Skeletal muscle tissue (tissue), 4 donors: ENCODE measurements around the gene NHLRC2. TPM values are rescaled to one million over a fixed set of nuclear protein-coding genes. Genes with fewer than 3 reads are reported as not detected.

ENCODE experiments used
- H3K27ac ChIP-seq: one replicate; pipeline ENCODE4 v1.7.0; 2013; ENCODE audit warnings: mild to moderate bottlenecking, low read depth, low read length, inconsistent platforms
- H3K27me3 ChIP-seq, 3 donors: one replicate each; pipeline ENCODE4 v1.7.0; 2013; ENCODE audit warnings: low read length in 3 of 3; ENCODE audit not compliant: control insufficient read depth in 3 of 3, insufficient read depth in 3 of 3
- H3K36me3 ChIP-seq, 3 donors: one replicate each; pipeline ENCODE4 v1.7.0; 2013; ENCODE audit warnings: low read length in 3 of 3; ENCODE audit not compliant: control insufficient read depth in 3 of 3, insufficient read depth in 3 of 3
- H3K4me1 ChIP-seq, 3 donors: one replicate each; pipeline ENCODE4 v1.7.0; 2013; ENCODE audit warnings: low read length in 3 of 3, mild to moderate bottlenecking in 3 of 3; ENCODE audit not compliant: control insufficient read depth in 3 of 3, insufficient read depth in 3 of 3
- H3K4me3 ChIP-seq, 3 donors: one replicate each; pipeline ENCODE4 v1.7.0; 2013; ENCODE audit warnings: low read length in 3 of 3
- H3K9ac ChIP-seq, 3 donors: one replicate each; pipeline ENCODE4 v1.7.0; 2013; ENCODE audit warnings: low read length in 3 of 3, mild to moderate bottlenecking in 3 of 3, moderate library complexity in 2 of 3, low read depth in 1 of 3
- H3K9me3 ChIP-seq, 3 donors: one replicate each; pipeline ENCODE4 v1.7.0; 2013; ENCODE audit warnings: low read length in 3 of 3; ENCODE audit not compliant: control insufficient read depth in 3 of 3
- total RNA-seq: library from RNA; depleted of rRNA; stranded (reverse); fragments of >200 nt; gene quantifications from one replicate; pipeline ENCODE4 v1.2.3, GENCODE V29; 2014
- donor health status: Osteomylitis.

The NHLRC2 gene
- total RNA-seq, 1 donor from 2014 or later, result 15.1 TPM

DNA sequence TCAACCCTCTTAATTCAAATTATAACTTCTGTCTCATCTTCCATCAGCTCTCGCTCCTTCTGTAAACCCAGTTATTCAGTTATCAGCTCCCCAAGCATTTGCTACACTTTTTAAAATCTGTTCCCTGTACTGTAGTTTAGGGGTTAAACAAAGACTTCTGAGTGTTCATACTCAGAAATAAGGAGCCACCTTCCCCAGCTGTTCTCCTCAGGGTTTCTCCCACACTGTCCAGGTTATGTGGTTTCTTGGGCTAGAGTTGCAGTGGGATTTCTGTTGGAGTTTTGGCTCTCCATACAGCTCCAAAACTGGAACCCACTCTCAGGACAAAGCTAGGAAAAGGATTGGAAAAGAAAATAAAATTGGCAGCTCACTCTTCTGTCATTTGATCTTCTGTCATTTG is 20.8 kb downstream of the NHLRC2 start:
- H3K27me3 ChIP-seq, result no peaks in the 10 kb centered on the region
- no peak overlapping the region for H3K9ac ChIP-seq
- peaks cover 0 to 8% (median 5%) of the 10 kb centered on the region in 3 donors for H3K36me3 ChIP-seq
- no peaks in the 10 kb centered on the region for H3K4me1 ChIP-seq
- peaks cover 0 to 6% (median 3%) of the 10 kb centered on the region in 3 donors for H3K9me3 ChIP-seq
- no peak overlapping the region for H3K4me3 ChIP-seq
- H3K27ac ChIP-seq, result no peak overlapping the region

DNA sequence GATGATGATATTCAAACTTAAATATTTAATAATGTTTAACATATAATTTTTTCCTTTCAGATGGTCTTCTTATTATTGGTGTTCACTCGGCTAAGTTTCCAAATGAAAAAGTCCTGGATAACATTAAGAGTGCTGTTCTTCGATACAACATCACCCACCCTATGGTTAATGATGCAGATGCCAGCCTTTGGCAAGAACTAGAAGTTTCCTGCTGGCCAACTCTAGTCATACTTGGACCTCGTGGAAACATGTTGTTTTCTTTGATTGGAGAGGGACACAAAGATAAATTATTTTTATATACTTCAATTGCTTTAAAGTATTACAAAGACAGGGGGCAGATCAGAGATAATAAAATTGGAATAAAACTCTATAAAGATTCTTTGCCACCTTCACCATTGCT is 22.0 kb downstream of the NHLRC2 start:
- Histone ChIP-seq H3K27ac (no peak overlapping the region), H3K27me3 (no peaks in the 10 kb centered on the region), H3K9me3 (peaks cover 0 to 6% (median 3%) of the 10 kb centered on the region in 3 donors), H3K4me1 (no peaks in the 10 kb centered on the region), H3K9ac (no peak overlapping the region), H3K4me3 (no peak overlapping the region), H3K36me3 (peaks cover 0 to 8% (median 5%) of the 10 kb centered on the region in 3 donors)

DNA sequence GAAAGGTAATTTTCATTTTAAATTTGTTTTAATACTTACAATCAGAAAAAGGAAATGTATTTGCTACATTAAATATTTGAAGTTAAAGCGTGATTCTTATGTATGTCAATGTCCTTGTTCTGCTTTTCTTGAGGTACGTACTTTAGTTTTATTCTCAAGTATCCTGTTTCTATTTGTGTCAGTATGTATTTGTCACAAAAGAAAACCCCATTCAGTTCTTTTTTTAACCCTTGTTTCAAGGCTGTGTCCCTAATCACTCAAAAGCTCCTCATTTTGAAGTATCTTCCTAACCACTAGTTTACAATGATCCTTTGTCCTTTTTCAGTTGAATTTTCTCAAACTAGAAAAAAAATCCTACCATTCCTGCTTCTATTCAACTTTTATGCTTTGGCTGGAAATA is 25.2 kb downstream of the NHLRC2 start:
- no peak overlapping the region for H3K27ac ChIP-seq
- no peak overlapping the region for H3K4me3 ChIP-seq
- H3K9ac ChIP-seq, result no peak overlapping the region
- no peaks in the 10 kb centered on the region for H3K27me3 ChIP-seq
- H3K4me1 ChIP-seq, result no peaks in the 10 kb centered on the region
- peaks cover 0 to 13% (median 0%) of the 10 kb centered on the region in 3 donors for H3K36me3 ChIP-seq
- H3K9me3 ChIP-seq, result no peaks in the 10 kb centered on the region

DNA sequence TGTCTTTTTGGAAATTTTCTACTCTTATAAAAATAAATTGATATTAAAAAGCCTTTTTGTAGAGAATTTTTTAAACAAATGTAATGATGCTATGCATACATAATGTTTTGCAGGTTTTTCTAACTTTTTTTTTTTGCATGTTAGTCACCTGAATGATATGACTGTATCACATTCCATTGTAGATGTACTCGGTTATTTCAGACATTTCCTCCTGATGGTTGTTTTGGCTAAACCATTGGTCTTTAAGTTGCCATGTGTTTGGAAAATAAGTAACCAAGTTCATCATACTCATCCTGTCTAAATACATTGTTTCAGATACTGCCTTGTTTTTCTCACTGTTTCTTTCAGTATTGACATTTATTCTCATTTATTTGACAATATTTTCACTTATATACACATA is 25.8 kb downstream of the NHLRC2 start:
- Histone ChIP-seq H3K27ac (no peak overlapping the region), H3K9ac (no peak overlapping the region), H3K27me3 (no peaks in the 10 kb centered on the region), H3K4me1 (no peaks in the 10 kb centered on the region), H3K36me3 (peaks cover 0 to 16% (median 0%) of the 10 kb centered on the region in 3 donors), H3K9me3 (no peaks in the 10 kb centered on the region), H3K4me3 (no peak overlapping the region)

DNA sequence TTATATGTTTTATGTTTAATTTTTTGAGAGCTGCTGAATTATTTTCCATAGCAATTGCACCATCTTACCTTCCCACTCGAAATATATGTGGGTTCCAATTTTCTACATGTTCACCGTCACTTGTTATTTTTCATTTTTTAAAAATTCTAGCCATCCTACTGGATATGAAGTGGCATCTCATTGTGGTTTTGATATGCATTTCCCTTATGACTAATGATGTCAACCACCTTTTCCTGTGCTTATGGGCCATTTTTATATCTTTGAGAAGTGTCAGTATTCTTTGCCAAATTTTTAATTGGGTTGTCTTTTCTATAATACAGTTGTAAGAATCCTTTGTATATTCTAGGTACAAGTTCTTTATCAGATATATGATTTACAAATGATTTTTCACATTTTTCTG is 27.8 kb downstream of the NHLRC2 start:
- H3K27me3 ChIP-seq, result no peaks in the 10 kb centered on the region
- H3K9me3 ChIP-seq, result no peaks in the 10 kb centered on the region
- H3K27ac ChIP-seq, result no peak overlapping the region
- peaks cover 0 to 20% (median 6%) of the 10 kb centered on the region in 3 donors for H3K36me3 ChIP-seq
- H3K9ac ChIP-seq, result no peak overlapping the region
- no peaks in the 10 kb centered on the region for H3K4me1 ChIP-seq
- H3K4me3 ChIP-seq, result no peak overlapping the region

DNA sequence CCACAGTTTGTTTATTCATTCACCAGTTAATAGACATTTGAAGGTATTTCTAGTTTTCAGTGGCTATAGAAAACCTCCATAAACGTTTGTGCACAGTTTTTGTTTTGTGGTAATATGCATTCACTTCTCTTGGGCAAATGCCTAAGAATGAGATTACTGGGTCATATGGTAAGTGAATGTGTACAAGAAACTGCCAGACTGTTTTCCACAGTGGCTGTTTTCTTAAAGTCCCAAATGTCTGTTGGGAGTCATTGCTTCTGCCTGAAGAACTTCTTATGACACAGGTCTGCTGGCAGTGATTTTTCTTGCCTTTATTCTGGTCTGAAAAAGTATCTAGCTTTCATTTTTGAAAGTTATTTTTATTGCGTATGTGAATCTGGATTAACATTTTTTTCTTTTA is 35.5 kb downstream of the NHLRC2 start:
- Histone ChIP-seq H3K4me3 (no peak overlapping the region), H3K9me3 (no peaks in the 10 kb centered on the region), H3K36me3 (peaks cover 0 to 13% (median 6%) of the 10 kb centered on the region in 3 donors), H3K27ac (no peak overlapping the region), H3K4me1 (no peaks in the 10 kb centered on the region), H3K27me3 (no peaks in the 10 kb centered on the region), H3K9ac (no peak overlapping the region)

DNA sequence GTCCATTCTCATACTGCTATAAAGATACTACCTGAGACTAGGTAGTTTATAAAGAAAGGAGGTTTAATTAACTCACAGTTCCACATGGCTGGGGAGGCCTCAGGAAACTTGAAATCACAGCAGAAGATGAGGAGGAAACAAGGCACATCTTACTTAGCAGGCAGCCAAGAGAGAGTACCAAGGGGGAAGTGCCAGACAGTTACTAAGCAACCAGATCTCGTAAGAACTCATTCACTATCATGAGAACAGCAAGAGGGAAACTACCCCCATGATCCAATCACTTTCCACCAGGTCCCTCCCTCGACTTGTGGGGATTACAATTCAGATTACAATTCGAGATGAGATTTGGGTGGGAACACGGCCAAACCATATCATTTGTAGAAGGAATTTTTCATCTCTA is 36.3 kb downstream of the NHLRC2 start:
- H3K4me3 ChIP-seq, result no peak overlapping the region
- H3K27ac ChIP-seq, result no peak overlapping the region
- H3K27me3 ChIP-seq, result no peaks in the 10 kb centered on the region
- no peak overlapping the region for H3K9ac ChIP-seq
- peaks cover 0 to 11% (median 6%) of the 10 kb centered on the region in 3 donors for H3K36me3 ChIP-seq
- no peaks in the 10 kb centered on the region for H3K4me1 ChIP-seq
- H3K9me3 ChIP-seq, result no peaks in the 10 kb centered on the region

DNA sequence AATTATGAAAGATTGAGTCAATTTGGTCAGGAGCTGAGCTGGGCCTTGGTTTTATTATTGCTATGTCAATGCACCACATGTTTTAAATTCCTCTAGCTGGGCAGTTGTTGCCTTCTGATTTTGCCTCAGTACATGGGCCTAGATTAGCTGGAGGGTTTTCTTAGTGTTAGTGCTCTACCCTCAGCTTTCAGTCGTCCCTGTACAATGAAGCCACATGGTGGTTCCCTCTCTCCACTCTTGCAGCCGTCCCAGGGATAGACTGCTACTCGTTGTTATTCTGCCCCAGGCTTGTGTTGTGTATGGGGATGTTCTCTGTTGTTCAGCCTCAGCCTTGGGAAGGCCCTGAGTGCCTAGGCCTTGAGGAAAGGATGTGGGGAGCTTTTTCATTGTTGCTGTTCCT is 37.0 kb downstream of the NHLRC2 start:
- Histone ChIP-seq H3K9ac (no peak overlapping the region), H3K4me3 (no peak overlapping the region), H3K27ac (no peak overlapping the region)

DNA sequence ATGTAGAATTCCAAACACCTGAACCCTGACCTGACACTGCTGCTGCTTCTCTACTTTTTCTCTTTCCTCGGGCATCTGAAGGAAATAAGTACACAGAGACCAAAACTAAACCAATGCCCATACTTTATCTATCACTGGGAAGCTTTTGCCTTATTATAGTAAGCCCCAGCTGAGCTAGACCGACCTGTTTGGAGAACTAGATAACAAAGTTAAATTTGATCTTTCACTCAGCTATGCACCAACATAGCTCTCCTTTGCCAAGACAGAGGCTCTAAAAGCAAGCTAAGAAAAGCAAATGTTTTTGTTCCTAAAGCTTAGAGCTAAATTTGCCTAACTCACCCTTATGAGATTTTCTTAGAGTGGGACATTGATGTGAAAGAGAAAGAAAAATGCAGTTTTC is 39.1 kb downstream of the NHLRC2 start:
- Histone ChIP-seq H3K27ac (no peak overlapping the region), H3K9me3 (no peaks in the 10 kb centered on the region), H3K9ac (no peak overlapping the region), H3K27me3 (no peaks in the 10 kb centered on the region), H3K36me3 (peaks cover 0 to 3% (median 0%) of the 10 kb centered on the region in 3 donors), H3K4me1 (no peaks in the 10 kb centered on the region), H3K4me3 (no peak overlapping the region)

More for the DNA sequence above, 37.0 kb downstream of the NHLRC2 start:
- Histone ChIP-seq H3K9me3 (no peaks in the 10 kb centered on the region), H3K27me3 (no peaks in the 10 kb centered on the region), H3K4me1 (no peaks in the 10 kb centered on the region), H3K36me3 (peaks cover 0 to 9% (median 2%) of the 10 kb centered on the region in 3 donors)

DNA sequence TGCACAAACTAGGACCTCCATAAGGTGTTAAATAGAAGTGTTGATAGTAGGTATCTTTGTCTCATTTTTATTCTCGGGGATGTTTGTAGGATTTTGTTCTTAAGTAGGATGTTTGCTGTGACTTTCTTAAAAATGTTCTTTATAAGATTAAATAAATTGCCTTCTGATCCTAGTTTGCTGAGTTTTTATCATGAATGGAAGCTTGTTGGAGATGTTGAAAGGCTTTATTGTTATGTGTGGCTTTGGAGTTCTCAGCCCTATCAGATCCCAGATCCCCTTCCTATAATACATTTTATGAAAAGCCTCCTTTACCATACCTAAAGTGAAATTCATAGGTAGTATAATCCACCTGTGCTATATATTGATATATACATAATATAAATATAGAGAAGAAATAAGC is 40.1 kb downstream of the NHLRC2 start:
- Histone ChIP-seq H3K27me3 (no peaks in the 10 kb centered on the region), H3K36me3 (peaks cover 0 to 5% (median 0%) of the 10 kb centered on the region in 3 donors), H3K9me3 (no peaks in the 10 kb centered on the region), H3K4me1 (no peaks in the 10 kb centered on the region), H3K27ac (no peak overlapping the region), H3K9ac (no peak overlapping the region), H3K4me3 (no peak overlapping the region)

DNA sequence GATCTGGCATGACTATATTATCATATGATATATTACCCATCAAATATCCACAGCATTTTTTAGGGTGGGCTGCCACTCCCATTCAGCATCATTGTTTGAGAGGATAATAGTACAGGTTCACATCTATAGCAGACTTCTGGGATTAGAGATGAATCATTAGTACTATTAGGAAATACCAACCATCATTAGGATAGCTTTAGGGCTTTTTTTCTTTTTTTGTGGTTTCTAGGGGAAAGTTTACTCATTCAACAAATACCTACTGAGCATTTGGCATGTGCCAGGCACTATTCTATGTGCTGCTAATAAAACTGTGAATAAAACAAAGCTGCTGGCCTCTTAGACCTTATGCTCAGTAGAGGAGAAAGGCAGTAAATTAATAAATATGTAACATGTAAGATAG is 40.6 kb downstream of the NHLRC2 start:
- Histone ChIP-seq H3K27ac (no peak overlapping the region), H3K27me3 (no peaks in the 10 kb centered on the region), H3K9ac (no peak overlapping the region), H3K9me3 (no peaks in the 10 kb centered on the region), H3K4me3 (no peak overlapping the region), H3K36me3 (peaks cover 0 to 5% (median 0%) of the 10 kb centered on the region in 3 donors), H3K4me1 (no peaks in the 10 kb centered on the region)
